ENCODE results near the gene PPARG. TPM values are rescaled to one million over a fixed set of nuclear protein-coding genes. Genes with fewer than 3 reads are reported as not detected.

Gene PPARG
- polyA plus RNA-seq = 10.4 TPM
- long read RNA-seq, donor 1, partial matches to known transcripts = 0 of 2 reads
- long read RNA-seq, donor 1, other reads (novel, unspliced or antisense) = 0 of 2 reads
- long read RNA-seq, donor 2, partial matches to known transcripts = 0 of 1 reads
- long read RNA-seq, donor 2, other reads (novel, unspliced or antisense) = 0 of 1 reads
- long read RNA-seq, donor 3 = 0 reads
- long read RNA-seq, donor 4 = 0 reads
- long read RNA-seq, donor 5, transcript PPARG-206 (8 exons, 2,006 nt) = major isoform, 8 of 11 reads
- long read RNA-seq, donor 5, partial matches to known transcripts = 0 of 11 reads
- long read RNA-seq, donor 5, other reads (novel, unspliced or antisense) = 0 of 11 reads
- long read RNA-seq, donor 6, partial matches to known transcripts = 0 of 3 reads
- long read RNA-seq, donor 6, other reads (novel, unspliced or antisense) = 0 of 3 reads
- long read RNA-seq, donor 7, transcript PPARG-206 (8 exons, 2,006 nt) = major isoform, 8 of 15 reads
- long read RNA-seq, donor 7, partial matches to known transcripts = 0 of 15 reads
- long read RNA-seq, donor 7, other reads (novel, unspliced or antisense) = 0 of 15 reads
- long read RNA-seq, donor 8, partial matches to known transcripts = 0 of 3 reads
- long read RNA-seq, donor 8, other reads (novel, unspliced or antisense) = 0 of 3 reads
- long read RNA-seq, donor 9, partial matches to known transcripts = 0 of 7 reads
- long read RNA-seq, donor 9, other reads (novel, unspliced or antisense) = 0 of 7 reads
- long read RNA-seq, donor 10, partial matches to known transcripts = 0 of 6 reads
- long read RNA-seq, donor 10, other reads (novel, unspliced or antisense) = 0 of 6 reads
- long read RNA-seq, donor 11, partial matches to known transcripts = 0 of 3 reads
- long read RNA-seq, donor 11, other reads (novel, unspliced or antisense) = 0 of 3 reads

DNA sequence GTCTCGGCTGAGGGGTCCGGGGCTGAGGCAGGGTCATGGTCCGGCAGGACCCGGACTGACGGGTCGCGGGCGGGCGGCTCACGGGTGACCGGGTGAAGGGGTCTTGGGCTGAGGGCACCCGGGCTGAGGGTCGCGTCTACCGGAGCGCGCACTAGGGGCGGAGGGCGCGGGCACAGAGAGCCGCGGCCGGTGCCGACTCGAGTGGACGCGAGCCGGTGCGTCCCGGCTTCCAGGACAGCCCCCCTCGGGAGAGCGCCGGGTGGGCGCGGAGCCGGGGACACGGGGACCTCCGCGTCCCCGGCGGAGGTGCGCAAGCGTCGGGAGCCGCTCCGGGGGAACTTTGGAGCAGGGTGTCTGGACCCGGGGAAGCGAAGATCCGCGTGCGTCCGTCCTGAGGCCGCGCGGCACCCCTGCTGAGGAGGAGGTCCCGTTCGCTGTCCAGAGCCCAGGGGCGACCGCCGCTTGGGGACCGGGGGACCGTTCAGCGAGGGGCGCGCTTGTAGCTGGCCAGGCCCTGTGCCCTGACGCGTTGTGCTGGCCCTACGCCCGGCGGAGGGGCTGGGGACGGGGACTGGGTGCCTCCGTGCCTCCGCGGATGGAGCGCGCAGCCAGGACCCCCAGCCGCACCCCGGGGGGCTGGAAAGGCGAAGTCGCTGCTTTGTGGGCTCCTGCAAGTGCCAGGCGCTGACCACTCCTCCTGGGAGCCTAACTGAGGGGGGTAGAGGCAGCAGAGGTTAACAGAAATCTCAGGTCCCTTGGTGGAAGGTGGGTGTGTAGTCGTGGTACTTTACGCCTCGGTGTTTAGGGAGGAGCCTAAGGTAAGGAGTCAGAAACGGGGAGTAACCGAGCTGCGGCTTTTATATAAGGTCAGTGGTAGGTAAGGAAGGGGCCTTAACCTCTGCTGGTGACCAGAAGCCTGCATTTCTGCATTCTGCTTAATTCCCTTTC, at the start of gene PPARG:
PPARG (plus strand) TSS at position 889 of the 948 bp plus-strand sequence. CDS start 90,642 bp downstream, outside the sequence.
- Histone ChIP-seq H3K4me1 (ENCODE audit: control insufficient read depth, insufficient read depth, low read length) (peaks cover 2% of the 10 kb centered on the region), H3K4me3 (ENCODE audit: low read length) (peak within 1 kb of the TSS; percentile 84), H3K36me3 (ENCODE audit: control insufficient read depth, insufficient read depth, low read length) (no peaks in the 10 kb centered on the region), H3K27ac (ENCODE audit: low read length) (peak within 1 kb of the TSS; percentile 19), H3K27me3 (ENCODE audit: control insufficient read depth, insufficient read depth, low read length) (peaks cover 13% of the 10 kb centered on the region), H3K9me3 (ENCODE audit: control insufficient read depth, low read depth, low read length) (no peaks in the 10 kb centered on the region)
- WGBS (ENCODE audit: insufficient coverage, low lambda C conversion rate) = no CpG with 5 or more reads among the region's 87 CpGs
- DNase-seq = peak; percentile 40 to 77

- no peaks in the 10 kb centered on the region for H3K36me3 ChIP-seq (ENCODE audit: control insufficient read depth, insufficient read depth, low read length)
- H3K27me3 ChIP-seq (ENCODE audit: control insufficient read depth, insufficient read depth, low read length) = no peaks in the 10 kb centered on the region
- peaks cover 5% of the 10 kb centered on the region for H3K9me3 ChIP-seq (ENCODE audit: control insufficient read depth, low read depth, low read length)
- 17% methylated on average over 1 of the region's 5 CpGs for WGBS (ENCODE audit: insufficient coverage, low lambda C conversion rate)
- no peak overlapping the region for H3K27ac ChIP-seq (ENCODE audit: low read length)
- H3K4me1 ChIP-seq (ENCODE audit: control insufficient read depth, insufficient read depth, low read length) = no peaks in the 10 kb centered on the region
- no peak for DNase-seq
- H3K4me3 ChIP-seq (ENCODE audit: low read length) = no peak overlapping the region
Measured at GRCh38 chr3:12239301-12239700, 49.6 kb upstream of the PPARG start.

- H3K9me3 ChIP-seq (ENCODE audit: control insufficient read depth, low read depth, low read length) = peaks cover 5% of the 10 kb centered on the region
- H3K27me3 ChIP-seq (ENCODE audit: control insufficient read depth, insufficient read depth, low read length) = no peaks in the 10 kb centered on the region
- H3K4me3 ChIP-seq (ENCODE audit: low read length) = no peak overlapping the region
- no peaks in the 10 kb centered on the region for H3K36me3 ChIP-seq (ENCODE audit: control insufficient read depth, insufficient read depth, low read length)
- no peak overlapping the region for H3K27ac ChIP-seq (ENCODE audit: low read length)
- DNase-seq = no peak
- H3K4me1 ChIP-seq (ENCODE audit: control insufficient read depth, insufficient read depth, low read length) = no peaks in the 10 kb centered on the region
- 100% methylated on average over 2 of the region's 2 CpGs for WGBS (ENCODE audit: insufficient coverage, low lambda C conversion rate)
Measured at GRCh38 chr3:12242772-12243171, 46.1 kb upstream of the PPARG start.

GRCh38 chr3:12246497-12247163, 42.2 kb upstream of the PPARG start:
- no peak overlapping the region for H3K4me3 ChIP-seq (ENCODE audit: low read length)
- DNase-seq = no peak
- no peaks in the 10 kb centered on the region for H3K4me1 ChIP-seq (ENCODE audit: control insufficient read depth, insufficient read depth, low read length)
- peaks cover 8% of the 10 kb centered on the region for H3K9me3 ChIP-seq (ENCODE audit: control insufficient read depth, low read depth, low read length)
- H3K27ac ChIP-seq (ENCODE audit: low read length) = no peak overlapping the region
- H3K27me3 ChIP-seq (ENCODE audit: control insufficient read depth, insufficient read depth, low read length) = no peaks in the 10 kb centered on the region
- H3K36me3 ChIP-seq (ENCODE audit: control insufficient read depth, insufficient read depth, low read length) = no peaks in the 10 kb centered on the region
- 100% methylated on average over 1 of the region's 6 CpGs for WGBS (ENCODE audit: insufficient coverage, low lambda C conversion rate)

GRCh38 chr3:12247411-12247810, 41.5 kb upstream of the PPARG start:
- Histone ChIP-seq H3K4me1 (ENCODE audit: control insufficient read depth, insufficient read depth, low read length) (no peaks in the 10 kb centered on the region), H3K27ac (ENCODE audit: low read length) (no peak overlapping the region), H3K27me3 (ENCODE audit: control insufficient read depth, insufficient read depth, low read length) (no peaks in the 10 kb centered on the region), H3K36me3 (ENCODE audit: control insufficient read depth, insufficient read depth, low read length) (no peaks in the 10 kb centered on the region), H3K9me3 (ENCODE audit: control insufficient read depth, low read depth, low read length) (peaks cover 5% of the 10 kb centered on the region), H3K4me3 (ENCODE audit: low read length) (no peak overlapping the region)
- DNase-seq = no peak
- WGBS (ENCODE audit: insufficient coverage, low lambda C conversion rate) = 80% methylated on average over 1 of the region's 4 CpGs

- Histone ChIP-seq H3K9me3 (ENCODE audit: control insufficient read depth, low read depth, low read length) (peaks cover 5% of the 10 kb centered on the region), H3K4me3 (ENCODE audit: low read length) (no peak overlapping the region), H3K27ac (ENCODE audit: low read length) (no peak overlapping the region), H3K27me3 (ENCODE audit: control insufficient read depth, insufficient read depth, low read length) (no peaks in the 10 kb centered on the region), H3K36me3 (ENCODE audit: control insufficient read depth, insufficient read depth, low read length) (no peaks in the 10 kb centered on the region), H3K4me1 (ENCODE audit: control insufficient read depth, insufficient read depth, low read length) (peaks cover 13% of the 10 kb centered on the region)
- DNase-seq = no peak
- WGBS (ENCODE audit: insufficient coverage, low lambda C conversion rate) = no CpG with 5 or more reads among the region's 2 CpGs
Measured at GRCh38 chr3:12249519-12249918, 39.4 kb upstream of the PPARG start.

DNA sequence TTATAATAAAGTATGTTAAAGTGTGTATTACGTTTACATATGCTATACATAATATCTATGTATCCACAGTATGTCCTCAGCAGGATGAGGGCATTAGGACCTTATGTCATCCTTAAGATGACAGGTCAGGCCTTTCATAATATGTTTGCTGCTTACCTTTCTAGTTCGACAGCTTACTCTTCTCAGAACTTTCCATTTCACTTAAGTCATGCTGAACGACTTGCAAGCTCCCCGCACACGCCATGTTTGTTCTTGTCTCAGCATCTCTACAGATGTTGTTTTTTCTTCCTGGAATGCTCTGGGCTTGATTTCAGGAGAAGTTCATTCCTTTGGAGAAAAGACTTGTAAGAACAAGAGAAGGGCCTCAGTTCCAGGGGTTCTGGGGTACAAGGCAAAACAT, 36.0 kb upstream of the PPARG start:
- H3K36me3 ChIP-seq (ENCODE audit: control insufficient read depth, insufficient read depth, low read length) = no peaks in the 10 kb centered on the region
- H3K4me3 ChIP-seq (ENCODE audit: low read length) = no peak overlapping the region
- H3K27me3 ChIP-seq (ENCODE audit: control insufficient read depth, insufficient read depth, low read length) = no peaks in the 10 kb centered on the region
- H3K27ac ChIP-seq (ENCODE audit: low read length) = no peak overlapping the region
- WGBS (ENCODE audit: insufficient coverage, low lambda C conversion rate) = 62% methylated on average over 3 of the region's 5 CpGs
- H3K9me3 ChIP-seq (ENCODE audit: control insufficient read depth, low read depth, low read length) = peaks cover 5% of the 10 kb centered on the region
- DNase-seq = peak in 1 of 2 donors; percentile 19
- peaks cover 16% of the 10 kb centered on the region for H3K4me1 ChIP-seq (ENCODE audit: control insufficient read depth, insufficient read depth, low read length)

GRCh38 chr3:12253516-12254343, 35.1 kb upstream of the PPARG start:
- peak; percentile 35 to 76 for DNase-seq
- no peak overlapping the region for H3K4me3 ChIP-seq (ENCODE audit: low read length)
- H3K27ac ChIP-seq (ENCODE audit: low read length) = peak overlapping the region; percentile 71
- H3K36me3 ChIP-seq (ENCODE audit: control insufficient read depth, insufficient read depth, low read length) = no peaks in the 10 kb centered on the region
- no peaks in the 10 kb centered on the region for H3K27me3 ChIP-seq (ENCODE audit: control insufficient read depth, insufficient read depth, low read length)
- peaks cover 5% of the 10 kb centered on the region for H3K9me3 ChIP-seq (ENCODE audit: control insufficient read depth, low read depth, low read length)
- 60% methylated on average over 2 of the region's 10 CpGs for WGBS (ENCODE audit: insufficient coverage, low lambda C conversion rate)
- H3K4me1 ChIP-seq (ENCODE audit: control insufficient read depth, insufficient read depth, low read length) = peaks cover 21% of the 10 kb centered on the region

- no peak overlapping the region for H3K4me3 ChIP-seq (ENCODE audit: low read length)
- WGBS (ENCODE audit: insufficient coverage, low lambda C conversion rate) = no CpG with 5 or more reads among the region's 2 CpGs
- peak; percentile 31 to 78 for DNase-seq
- H3K36me3 ChIP-seq (ENCODE audit: control insufficient read depth, insufficient read depth, low read length) = no peaks in the 10 kb centered on the region
- peaks cover 21% of the 10 kb centered on the region for H3K4me1 ChIP-seq (ENCODE audit: control insufficient read depth, insufficient read depth, low read length)
- H3K27ac ChIP-seq (ENCODE audit: low read length) = no peak overlapping the region
- no peaks in the 10 kb centered on the region for H3K9me3 ChIP-seq (ENCODE audit: control insufficient read depth, low read depth, low read length)
- H3K27me3 ChIP-seq (ENCODE audit: control insufficient read depth, insufficient read depth, low read length) = no peaks in the 10 kb centered on the region
Measured at GRCh38 chr3:12255393-12255792, 33.5 kb upstream of the PPARG start.

Data from large intestine (tissue), 12 donors.